Measurements from ENCODE around the gene SUCLG2. TPM values are rescaled to one million over a fixed set of nuclear protein-coding genes. Genes with fewer than 3 reads are reported as not detected.

Gene SUCLG2
- total RNA-seq, 1 experiment from 2014 or later: 38.5 TPM

GRCh38 chr3:67610458-67610857, 44.0 kb downstream of the SUCLG2 start:
- Histone ChIP-seq H4K5ac (ENCODE audit: insufficient read length, low read depth, low read length) (no peak overlapping the region), H3K4me2 (ENCODE audit: insufficient read depth, insufficient read length, low read length) (no peak overlapping the region), H3K9me3 (ENCODE audit: control insufficient read depth, low read depth, low read length) (no peaks in the 10 kb centered on the region), H3K4ac (ENCODE audit: low read depth, low read length) (no peak overlapping the region), H3K27ac (ENCODE audit: insufficient read length, low read depth, low read length) (no peak overlapping the region), H3K56ac (ENCODE audit: insufficient read length, low read depth, low read length) (no peak overlapping the region), H3K27me3 (ENCODE audit: insufficient read depth, low read length) (no peaks in the 10 kb centered on the region), H4K91ac (ENCODE audit: insufficient read length, low read depth, low read length) (no peak overlapping the region), H3K79me2 (ENCODE audit: insufficient read depth, low read length) (no peaks in the 10 kb centered on the region), H2BK12ac (ENCODE audit: insufficient read length, low read depth, low read length) (no peak overlapping the region), H3K23me2 (ENCODE audit: insufficient read length, low read depth, low read length, poor library complexity, severe bottlenecking) (no peaks in the 10 kb centered on the region), H2AFZ (ENCODE audit: low read length) (no peak overlapping the region), H2BK5ac (ENCODE audit: insufficient read length, low read length) (no peak overlapping the region), H3K18ac (ENCODE audit: insufficient read length, low read depth, low read length) (no peak overlapping the region), H3K23ac (ENCODE audit: insufficient read length, low read depth, low read length) (no peak overlapping the region), H4K8ac (replicated peaks; ENCODE audit: insufficient read length, low read depth, low read length) (no peak overlapping the region), H2BK20ac (ENCODE audit: low read depth, low read length, poor library complexity, severe bottlenecking) (no peak overlapping the region), H2BK15ac (ENCODE audit: low read depth, low read length) (no peak overlapping the region), H3K14ac (ENCODE audit: insufficient read depth, low read length) (no peak overlapping the region), H3K9ac (ENCODE audit: extremely low read depth, insufficient read length, low read length) (no peak overlapping the region), H4K20me1 (ENCODE audit: control insufficient read depth, insufficient read depth, insufficient read length) (no peaks in the 10 kb centered on the region), H2AK5ac (ENCODE audit: insufficient read length, low read length) (no peak overlapping the region), H2BK120ac (ENCODE audit: low read depth, low read length, poor library complexity, severe bottlenecking) (no peak overlapping the region), H3T11ph (ENCODE audit: low read length) (no peak overlapping the region), H3K4me1 (ENCODE audit: insufficient read depth, low read length) (peaks cover 2% of the 10 kb centered on the region; the same call in 1 of the 2 replicates), H3K79me1 (ENCODE audit: insufficient read depth, low read depth, low read length, poor library complexity, severe bottlenecking) (no peaks in the 10 kb centered on the region)
- Mint-ChIP-seq H3K9me3 (no peaks in the 10 kb centered on the region), H3K27me3 (ENCODE audit: low read depth) (no peaks in the 10 kb centered on the region), H3K36me3 (ENCODE audit: insufficient read depth in 1 of 3, low read depth in 3 of 3) (peaks cover 10 to 30% (median 23%) of the 10 kb centered on the region in 3 experiments; a peak in 6 of 7 replicates), H3K27ac (no peak overlapping the region), H3K4me1 (peaks cover 9 to 17% of the 10 kb centered on the region in 2 experiments), H3K4me3 (no peak overlapping the region)
- TF ChIP-seq CTCF (conservative IDR thresholded peaks at IDR 0.05): no peak
- no CpG with 5 or more reads among the region's 1 CpG for WGBS (ENCODE audit: extremely low coverage, insufficient read length, low lambda C conversion rate)
- DNase-seq: no peak

Measured in H9 (cell line).